ENCODE measurements around the gene PRKCQ. TPM values are rescaled to one million over a fixed set of nuclear protein-coding genes. Genes with fewer than 3 reads are reported as not detected.

PRKCQ gene
- total RNA-seq, 1 experiment from 2014 or later = 4.0 TPM

GRCh38 chr10:6513476-6513875 lies 66.6 kb downstream of the PRKCQ start:
- Histone ChIP-seq H3K4me3 (no peak overlapping the region), H3K36me3 (ENCODE audit: low read depth) (no peaks in the 10 kb centered on the region), H3K9me2 (ENCODE audit: insufficient read depth) (no peaks in the 10 kb centered on the region), H3K79me2 (ENCODE audit: low read depth) (no peaks in the 10 kb centered on the region), H3F3A (ENCODE audit: insufficient read depth, low read depth) (no peaks in the 10 kb centered on the region), H3K27me3 (ENCODE audit: insufficient read depth, low read depth) (no peaks in the 10 kb centered on the region), H4K20me1 (ENCODE audit: insufficient read depth) (no peaks in the 10 kb centered on the region), H3K4me1 (replicated peaks; ENCODE audit: insufficient read depth) (no peaks in the 10 kb centered on the region), H2AFZ (no peak overlapping the region), H3K27ac (no peak overlapping the region), H3K4me2 (no peak overlapping the region), H3K9me3 (ENCODE audit: insufficient read depth, low read depth) (no peaks in the 10 kb centered on the region)
- CTCF ChIA-PET = no interaction called here
- intact Hi-C loops (cut with micrococcal nuclease; ENCODE audit: unreplicated experiment) = no loop called here
- no peak for TF ChIP-seq EZH2 (IDR thresholded peaks at IDR 0.05; ENCODE audit: low read depth)
- TF ChIP-seq, protein P1, sequence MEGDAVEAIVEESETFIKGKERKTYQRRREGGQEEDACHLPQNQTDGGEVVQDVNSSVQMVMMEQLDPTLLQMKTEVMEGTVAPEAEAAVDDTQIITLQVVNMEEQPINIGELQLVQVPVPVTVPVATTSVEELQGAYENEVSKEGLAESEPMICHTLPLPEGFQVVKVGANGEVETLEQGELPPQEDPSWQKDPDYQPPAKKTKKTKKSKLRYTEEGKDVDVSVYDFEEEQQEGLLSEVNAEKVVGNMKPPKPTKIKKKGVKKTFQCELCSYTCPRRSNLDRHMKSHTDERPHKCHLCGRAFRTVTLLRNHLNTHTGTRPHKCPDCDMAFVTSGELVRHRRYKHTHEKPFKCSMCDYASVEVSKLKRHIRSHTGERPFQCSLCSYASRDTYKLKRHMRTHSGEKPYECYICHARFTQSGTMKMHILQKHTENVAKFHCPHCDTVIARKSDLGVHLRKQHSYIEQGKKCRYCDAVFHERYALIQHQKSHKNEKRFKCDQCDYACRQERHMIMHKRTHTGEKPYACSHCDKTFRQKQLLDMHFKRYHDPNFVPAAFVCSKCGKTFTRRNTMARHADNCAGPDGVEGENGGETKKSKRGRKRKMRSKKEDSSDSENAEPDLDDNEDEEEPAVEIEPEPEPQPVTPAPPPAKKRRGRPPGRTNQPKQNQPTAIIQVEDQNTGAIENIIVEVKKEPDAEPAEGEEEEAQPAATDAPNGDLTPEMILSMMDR (conservative IDR thresholded peaks at IDR 0.05) = no peak
- DNase-seq = no peak
- no TSS peak for BruUV-seq (replicated peaks)
- POLR2A ChIA-PET (ENCODE audit: unreplicated experiment) = no interaction called here

- CTCF ChIA-PET = no interaction called here
- no TSS peak for BruUV-seq (replicated peaks)
- POLR2A ChIA-PET (ENCODE audit: unreplicated experiment) = no interaction called here
These were observed 67.9 kb downstream of the PRKCQ start for GRCh38 chr10:6512182-6512581.

DNA sequence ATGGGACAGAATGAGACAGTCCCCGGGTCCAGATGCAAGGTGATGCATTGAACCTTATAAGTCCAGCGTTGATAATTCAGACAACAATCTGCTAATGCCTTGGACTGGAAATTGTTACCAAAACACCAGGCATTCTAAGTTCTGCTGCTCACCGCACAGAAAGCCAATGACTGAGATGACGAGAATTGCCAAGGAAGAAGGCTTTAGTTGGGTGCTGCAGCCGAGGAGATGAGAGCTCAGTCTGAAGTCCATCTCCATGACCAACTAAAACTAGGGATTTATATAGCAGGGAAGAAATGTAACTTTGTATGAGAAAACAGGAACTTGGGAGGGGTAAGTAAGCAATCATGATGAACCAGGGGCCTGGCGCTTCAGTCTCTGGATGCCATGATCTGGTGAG lies 68.7 kb downstream of the PRKCQ start:
- no peaks in the 10 kb centered on the region for H3F3A ChIP-seq (ENCODE audit: insufficient read depth, low read depth)
- DNase-seq = no peak
- no peaks in the 10 kb centered on the region for H4K20me1 ChIP-seq (ENCODE audit: insufficient read depth)
- H3K4me1 ChIP-seq (replicated peaks; ENCODE audit: insufficient read depth) = no peaks in the 10 kb centered on the region
- no peaks in the 10 kb centered on the region for H3K79me2 ChIP-seq (ENCODE audit: low read depth)
- intact Hi-C loops (cut with micrococcal nuclease; ENCODE audit: unreplicated experiment) = no loop called here
- no peak overlapping the region for H3K4me2 ChIP-seq
- H3K4me3 ChIP-seq = no peak overlapping the region
- ChIA-PET POLR2A (ENCODE audit: unreplicated experiment) (no interaction called here), CTCF (no interaction called here)
- no peak overlapping the region for H2AFZ ChIP-seq
- H3K27me3 ChIP-seq (ENCODE audit: insufficient read depth, low read depth) = no peaks in the 10 kb centered on the region
- TF ChIP-seq EZH2 (IDR thresholded peaks at IDR 0.05; ENCODE audit: low read depth) = no peak
- TF ChIP-seq, protein P1 (conservative IDR thresholded peaks at IDR 0.05) = no peak
- H3K9me3 ChIP-seq (ENCODE audit: insufficient read depth, low read depth) = no peaks in the 10 kb centered on the region
- H3K27ac ChIP-seq = no peak overlapping the region
- no peaks in the 10 kb centered on the region for H3K36me3 ChIP-seq (ENCODE audit: low read depth)
- no peaks in the 10 kb centered on the region for H3K9me2 ChIP-seq (ENCODE audit: insufficient read depth)
- BruUV-seq (replicated peaks) = no TSS peak

More at GRCh38 chr10:6512182-6512581, 67.9 kb downstream of the PRKCQ start:
- Histone ChIP-seq H4K20me1 (ENCODE audit: insufficient read depth) (no peaks in the 10 kb centered on the region), H3K4me1 (replicated peaks; ENCODE audit: insufficient read depth) (no peaks in the 10 kb centered on the region), H2AFZ (no peak overlapping the region), H3K4me3 (no peak overlapping the region), H3K27ac (no peak overlapping the region), H3K9me3 (ENCODE audit: insufficient read depth, low read depth) (no peaks in the 10 kb centered on the region), H3K4me2 (no peak overlapping the region), H3K9me2 (ENCODE audit: insufficient read depth) (no peaks in the 10 kb centered on the region), H3K36me3 (ENCODE audit: low read depth) (no peaks in the 10 kb centered on the region), H3F3A (ENCODE audit: insufficient read depth, low read depth) (no peaks in the 10 kb centered on the region), H3K79me2 (ENCODE audit: low read depth) (no peaks in the 10 kb centered on the region), H3K27me3 (ENCODE audit: insufficient read depth, low read depth) (no peaks in the 10 kb centered on the region)
- no peak for DNase-seq
- TF ChIP-seq, protein P1 (conservative IDR thresholded peaks at IDR 0.05) = no peak
- TF ChIP-seq EZH2 (IDR thresholded peaks at IDR 0.05; ENCODE audit: low read depth) = no peak
- intact Hi-C loops (cut with micrococcal nuclease; ENCODE audit: unreplicated experiment) = no loop called here
